HG03342 (cell line): ENCODE measurements around the gene CBX8.
"Not testable (repeated sequence)": the region's sequence is repeated elsewhere in the genome, so short reads cannot be mapped to it uniquely, and the experiment has no call there.

Source experiments
- ATAC-seq: cut with Tn5 transposase; IDR thresholded peaks from one replicate; pipeline ENCODE4 v1.9.1; 2021; ENCODE audit warnings: mild to moderate bottlenecking, moderate library complexity; ENCODE audit not compliant: unreplicated experiment

The CBX8 gene

GRCh38 chr17:79757140-79757745, 39.6 kb downstream of the CBX8 start:
- ATAC-seq = no peak

- ATAC-seq = no peak
Measured at GRCh38 chr17:79755591-79755990, 41.3 kb downstream of the CBX8 start.

- not testable (repeated sequence) for ATAC-seq
Measured at GRCh38 chr17:79754903-79755302, 42.0 kb downstream of the CBX8 start.

GRCh38 chr17:79754370-79754769, 42.5 kb downstream of the CBX8 start:
- no peak for ATAC-seq

- ATAC-seq = no peak
Measured at GRCh38 chr17:79752175-79752574, 44.7 kb downstream of the CBX8 start.

- no peak for ATAC-seq
Measured at GRCh38 chr17:79750650-79751545, 46.0 kb downstream of the CBX8 start.

GRCh38 chr17:79749958-79750357, 46.9 kb downstream of the CBX8 start:
- ATAC-seq = no peak

- no peak for ATAC-seq
Measured at GRCh38 chr17:79749156-79749815, 47.6 kb downstream of the CBX8 start.

GRCh38 chr17:79748295-79749099, 48.4 kb downstream of the CBX8 start:
- ATAC-seq = no peak

GRCh38 chr17:79747508-79748294, 49.2 kb downstream of the CBX8 start:
- ATAC-seq = no peak

- no peak for ATAC-seq
Measured at GRCh38 chr17:79746889-79747507, 49.9 kb downstream of the CBX8 start.

- ATAC-seq = no peak
Measured at GRCh38 chr17:79745641-79746105, 51.2 kb downstream of the CBX8 start.

- no peak for ATAC-seq
Measured at GRCh38 chr17:79743614-79744013, 53.3 kb downstream of the CBX8 start.

- ATAC-seq = no peak
Measured at GRCh38 chr17:79742951-79743476, 53.9 kb downstream of the CBX8 start.

GRCh38 chr17:79742589-79742918, 54.3 kb downstream of the CBX8 start:
- no peak for ATAC-seq
